ENCODE measurements around the gene RNU6-7. TPM values are rescaled to one million over a fixed set of nuclear protein-coding genes. Genes with fewer than 3 reads are reported as not detected.

Gene RNU6-7
- total RNA-seq, 3 donors from 2014 or later (not counting 1 experiment from before 2014, with no cell fraction given): not detected

- Histone ChIP-seq H3K4me3 (ENCODE audit: low read length) (no peak overlapping the region), H3K27me3 (ENCODE audit: control insufficient read depth, insufficient read depth, low read length) (no peaks in the 10 kb centered on the region), H3K27ac (ENCODE audit: low read length) (no peak overlapping the region), H3K36me3 (ENCODE audit: control insufficient read depth, insufficient read depth, low read length) (no peaks in the 10 kb centered on the region), H3K9me3 (ENCODE audit: control insufficient read depth, insufficient read depth, low read length) (no peaks in the 10 kb centered on the region), H3K4me1 (ENCODE audit: control insufficient read depth, insufficient read depth, low read length) (peaks cover 25% of the 10 kb centered on the region)
- Mint-ChIP-seq H3K9me3 (no peaks in the 10 kb centered on the region), H3K36me3 (no peaks in the 10 kb centered on the region), H3K4me1 (peaks cover 35 to 40% of the 10 kb centered on the region in 2 donors), H3K27ac (no peak overlapping the region), H3K4me3 (no peak overlapping the region), H3K27me3 (ENCODE audit: low read depth in 2 of 2) (peaks cover 16 to 21% of the 10 kb centered on the region in 2 donors)
- WGBS (ENCODE audit: insufficient coverage): 100% methylated on average over 2 of the region's 3 CpGs
- DNase-seq (no peak), ATAC-seq (no peak)
- TF ChIP-seq CTCF (IDR thresholded peaks at IDR 0.05): no peak
- intact Hi-C loops (cut with micrococcal nuclease): no loop called here
These were observed 3.7 kb downstream of the RNU6-7 start for GRCh38 chr14:32205554-32205953.

- no peaks in the 10 kb centered on the region for H3K9me3 Mint-ChIP-seq
- intact Hi-C loops (cut with micrococcal nuclease): no loop called here
- no peaks in the 10 kb centered on the region for H3K36me3 ChIP-seq (ENCODE audit: control insufficient read depth, insufficient read depth, low read length)
- WGBS (ENCODE audit: insufficient coverage): 58% methylated on average over 4 of the region's 4 CpGs
- H3K27ac Mint-ChIP-seq: no peak overlapping the region
- H3K27me3 ChIP-seq (ENCODE audit: control insufficient read depth, insufficient read depth, low read length): no peaks in the 10 kb centered on the region
- H3K4me1 Mint-ChIP-seq: peaks cover 31 to 35% of the 10 kb centered on the region in 2 donors
- peaks cover 16 to 21% of the 10 kb centered on the region in 2 donors for H3K27me3 Mint-ChIP-seq (ENCODE audit: low read depth in 2 of 2)
- no peak overlapping the region for H3K4me3 Mint-ChIP-seq
- peak in 1 of 2 donors; percentile 26 for DNase-seq
- no peak overlapping the region for H3K27ac ChIP-seq (ENCODE audit: low read length)
- peaks cover 24% of the 10 kb centered on the region for H3K4me1 ChIP-seq (ENCODE audit: control insufficient read depth, insufficient read depth, low read length)
- H3K36me3 Mint-ChIP-seq: no peaks in the 10 kb centered on the region
- no peak for TF ChIP-seq CTCF (IDR thresholded peaks at IDR 0.05)
- no peak for ATAC-seq
- no peak overlapping the region for H3K4me3 ChIP-seq (ENCODE audit: low read length)
- no peaks in the 10 kb centered on the region for H3K9me3 ChIP-seq (ENCODE audit: control insufficient read depth, insufficient read depth, low read length)
These were observed 4.1 kb downstream of the RNU6-7 start for GRCh38 chr14:32205984-32206383.

- no peaks in the 10 kb centered on the region for H3K36me3 Mint-ChIP-seq
- Histone ChIP-seq H3K27ac (ENCODE audit: low read length) (no peak overlapping the region), H3K27me3 (ENCODE audit: control insufficient read depth, insufficient read depth, low read length) (no peaks in the 10 kb centered on the region), H3K4me1 (ENCODE audit: control insufficient read depth, insufficient read depth, low read length) (peaks cover 19% of the 10 kb centered on the region), H3K4me3 (ENCODE audit: low read length) (no peak overlapping the region), H3K9me3 (ENCODE audit: control insufficient read depth, insufficient read depth, low read length) (no peaks in the 10 kb centered on the region), H3K36me3 (ENCODE audit: control insufficient read depth, insufficient read depth, low read length) (no peaks in the 10 kb centered on the region)
- H3K4me1 Mint-ChIP-seq: peaks cover 28 to 30% of the 10 kb centered on the region in 2 donors
- no peak overlapping the region for H3K27ac Mint-ChIP-seq
- H3K27me3 Mint-ChIP-seq (ENCODE audit: low read depth in 2 of 2): peaks cover 16 to 21% of the 10 kb centered on the region in 2 donors
- DNase-seq (no peak), ATAC-seq (no peak)
- intact Hi-C loops (cut with micrococcal nuclease): no loop called here
- no peak overlapping the region for H3K4me3 Mint-ChIP-seq
- TF ChIP-seq CTCF (IDR thresholded peaks at IDR 0.05): no peak
- WGBS (ENCODE audit: insufficient coverage): 56% methylated on average over 2 of the region's 2 CpGs
- no peaks in the 10 kb centered on the region for H3K9me3 Mint-ChIP-seq
These were observed 4.7 kb downstream of the RNU6-7 start for GRCh38 chr14:32206552-32206951.

- no peak overlapping the region for H3K4me3 Mint-ChIP-seq
- H3K36me3 Mint-ChIP-seq: no peaks in the 10 kb centered on the region
- peaks cover 10 to 11% of the 10 kb centered on the region in 2 donors for H3K4me1 Mint-ChIP-seq
- peaks cover 16 to 21% of the 10 kb centered on the region in 2 donors for H3K27me3 Mint-ChIP-seq (ENCODE audit: low read depth in 2 of 2)
- H3K4me3 ChIP-seq (ENCODE audit: low read length): no peak overlapping the region
- 88% methylated on average over 2 of the region's 3 CpGs for WGBS (ENCODE audit: insufficient coverage)
- ATAC-seq (no peak), DNase-seq (no peak)
- no peak overlapping the region for H3K27ac Mint-ChIP-seq
- no peak overlapping the region for H3K27ac ChIP-seq (ENCODE audit: low read length)
- H3K36me3 ChIP-seq (ENCODE audit: control insufficient read depth, insufficient read depth, low read length): no peaks in the 10 kb centered on the region
- H3K9me3 ChIP-seq (ENCODE audit: control insufficient read depth, insufficient read depth, low read length): no peaks in the 10 kb centered on the region
- no peaks in the 10 kb centered on the region for H3K27me3 ChIP-seq (ENCODE audit: control insufficient read depth, insufficient read depth, low read length)
- H3K9me3 Mint-ChIP-seq: no peaks in the 10 kb centered on the region
- TF ChIP-seq CTCF (IDR thresholded peaks at IDR 0.05): no peak
- intact Hi-C loops (cut with micrococcal nuclease): no loop called here
- peaks cover 6% of the 10 kb centered on the region for H3K4me1 ChIP-seq (ENCODE audit: control insufficient read depth, insufficient read depth, low read length)
These were observed 6.6 kb downstream of the RNU6-7 start for GRCh38 chr14:32208490-32208889.
